H9 (cell line): Measurements from ENCODE around the gene ANKRD30A. TPM values are rescaled to one million over a fixed set of nuclear protein-coding genes. Genes with fewer than 3 reads are reported as not detected.
"Not testable (repeated sequence)": the region's sequence is repeated elsewhere in the genome, so short reads cannot be mapped to it uniquely, and the experiment has no call there.

ENCODE experiments used
- DNase-seq: peaks from one replicate; pipeline ENCODE4 v3.0.0-alpha.2; 2017
- H2AFZ ChIP-seq: one replicate; pipeline ENCODE4 v1.6.1; 2013; ENCODE audit warnings: mild to moderate bottlenecking, low read length, control low read depth, moderate library complexity
- H2AK5ac ChIP-seq: 2 replicates; pipeline ENCODE4 v1.6.1; 2013; ENCODE audit warnings: low read length, control low read depth, mixed read lengths; ENCODE audit not compliant: insufficient read length
- H2BK120ac ChIP-seq: one replicate; pipeline ENCODE4 v1.6.1; 2013; ENCODE audit warnings: low read depth, mild to moderate bottlenecking, low read length, control low read depth, inconsistent platforms; ENCODE audit not compliant: poor library complexity, severe bottlenecking
- H2BK12ac ChIP-seq: 2 replicates; pipeline ENCODE4 v1.6.1; 2013; ENCODE audit warnings: low read length, control low read depth, mixed read lengths, low read depth; ENCODE audit not compliant: insufficient read length
- H2BK15ac ChIP-seq: 2 replicates; pipeline ENCODE4 v1.6.1; 2013; ENCODE audit warnings: low read depth, low read length, control low read depth
- H2BK20ac ChIP-seq: one replicate; pipeline ENCODE4 v1.6.1; 2013; ENCODE audit warnings: low read depth, mild to moderate bottlenecking, low read length, control low read depth, inconsistent platforms; ENCODE audit not compliant: poor library complexity, severe bottlenecking
- H2BK5ac ChIP-seq: 2 replicates; pipeline ENCODE4 v1.6.1; 2013; ENCODE audit warnings: low read length, control low read depth, mixed read lengths; ENCODE audit not compliant: insufficient read length
- H3K14ac ChIP-seq: 2 replicates; pipeline ENCODE4 v1.6.1; 2013; ENCODE audit warnings: low read length, control low read depth; ENCODE audit not compliant: insufficient read depth
- H3K18ac ChIP-seq: 2 replicates; pipeline ENCODE4 v1.6.1; 2013; ENCODE audit warnings: low read depth, mild to moderate bottlenecking, mixed read lengths, low read length, control low read depth; ENCODE audit not compliant: insufficient read length
- H3K23ac ChIP-seq: 2 replicates; pipeline ENCODE4 v1.6.1; 2013; ENCODE audit warnings: low read length, control low read depth, mixed read lengths, low read depth; ENCODE audit not compliant: insufficient read length
- H3K23me2 ChIP-seq: 2 replicates; pipeline ENCODE4 v1.6.1; 2013; ENCODE audit warnings: low read depth, mild to moderate bottlenecking, mixed read lengths, low read length, control low read depth; ENCODE audit not compliant: insufficient read length, poor library complexity, severe bottlenecking
- H3K27ac ChIP-seq: 2 replicates; pipeline ENCODE4 v1.5.1; 2013; ENCODE audit warnings: low read length, control low read depth, mixed read lengths, low read depth; ENCODE audit not compliant: insufficient read length
- H3K27me3 ChIP-seq: 2 replicates; pipeline ENCODE4 v1.6.1; 2013; ENCODE audit warnings: low read length, control low read depth, inconsistent platforms; ENCODE audit not compliant: insufficient read depth
- H3K4ac ChIP-seq: 2 replicates; pipeline ENCODE4 v1.6.1; 2013; ENCODE audit warnings: low read depth, mild to moderate bottlenecking, control low read depth, inconsistent platforms, low read length, moderate library complexity
- H3K4me1 ChIP-seq: 2 replicates; pipeline ENCODE4 v1.6.1; 2013; ENCODE audit warnings: low read length, control low read depth, inconsistent platforms; ENCODE audit not compliant: insufficient read depth
- H3K4me2 ChIP-seq: 2 replicates; pipeline ENCODE4 v1.6.1; 2013; ENCODE audit warnings: low read length, control low read depth, mixed read lengths; ENCODE audit not compliant: insufficient read length, insufficient read depth
- H3K56ac ChIP-seq: 2 replicates; pipeline ENCODE4 v1.6.1; 2013; ENCODE audit warnings: low read depth, mild to moderate bottlenecking, mixed read lengths, low read length, control low read depth; ENCODE audit not compliant: insufficient read length
- H3K79me1 ChIP-seq: 2 replicates; pipeline ENCODE4 v1.6.1; 2013; ENCODE audit warnings: low read depth, mild to moderate bottlenecking, moderate library complexity, low read length, control low read depth, inconsistent platforms; ENCODE audit not compliant: insufficient read depth, poor library complexity, severe bottlenecking
- H3K79me2 ChIP-seq: 2 replicates; pipeline ENCODE4 v1.6.1; 2013; ENCODE audit warnings: low read length, control low read depth, inconsistent platforms; ENCODE audit not compliant: insufficient read depth
- H3K9ac ChIP-seq: 2 replicates; pipeline ENCODE4 v1.6.1; 2013; ENCODE audit warnings: low read length, control low read depth, mixed read lengths; ENCODE audit not compliant: insufficient read length; ENCODE audit errors: extremely low read depth
- H3K9me3 ChIP-seq: one replicate; pipeline ENCODE4 v1.6.1; 2013; ENCODE audit warnings: low read depth, low read length, inconsistent platforms; ENCODE audit not compliant: control insufficient read depth
- H3T11ph ChIP-seq: one replicate; pipeline ENCODE4 v1.6.1; 2013; ENCODE audit warnings: mild to moderate bottlenecking, low read length, control low read depth, inconsistent platforms
- H4K20me1 ChIP-seq: one replicate; pipeline ENCODE4 v1.6.1; 2013; ENCODE audit not compliant: control insufficient read depth, insufficient read length, insufficient read depth
- H4K5ac ChIP-seq: 2 replicates; pipeline ENCODE4 v1.6.1; 2013; ENCODE audit warnings: low read depth, mild to moderate bottlenecking, mixed read lengths, low read length, control low read depth; ENCODE audit not compliant: insufficient read length
- H4K8ac ChIP-seq: replicated peaks from 2 replicates; pipeline ENCODE4 v1.6.1; 2013; ENCODE audit warnings: low read length, control low read depth, mixed read lengths, low read depth; ENCODE audit not compliant: insufficient read length
- H4K91ac ChIP-seq: 2 replicates; pipeline ENCODE4 v1.6.1; 2013; ENCODE audit warnings: low read depth, mild to moderate bottlenecking, moderate library complexity, mixed read lengths, low read length, control low read depth; ENCODE audit not compliant: insufficient read length
- H3K27ac Mint-ChIP-seq, 3 experiments: 2 replicates in 2 of 3; 3 replicates in 1 of 3; pipeline ENCODE4 v1.8.0; 2020 to 2021; ENCODE audit warnings: mixed read lengths in 3 of 3, mild to moderate bottlenecking in 1 of 3, moderate library complexity in 1 of 3
- H3K27me3 Mint-ChIP-seq: 2 replicates; pipeline ENCODE4 v1.8.0; 2021; ENCODE audit warnings: low read depth, mild to moderate bottlenecking, moderate library complexity, mixed read lengths
- H3K36me3 Mint-ChIP-seq, 3 experiments: 2 replicates in 2 of 3; 3 replicates in 1 of 3; pipeline ENCODE4 v1.8.0; 2020 to 2021; ENCODE audit warnings: low read depth in 3 of 3, mixed read lengths in 3 of 3; ENCODE audit not compliant: insufficient read depth in 1 of 3
- H3K4me1 Mint-ChIP-seq, 2 experiments: 2 replicates each; pipeline ENCODE4 v1.8.0; 2020; ENCODE audit warnings: mixed read lengths in 2 of 2
- H3K4me3 Mint-ChIP-seq, 2 experiments: 2 replicates in 1 of 2; 3 replicates in 1 of 2; pipeline ENCODE4 v1.8.0; 2020 to 2021; ENCODE audit warnings: mild to moderate bottlenecking in 2 of 2, mixed read lengths in 2 of 2, moderate library complexity in 1 of 2
- H3K9me3 Mint-ChIP-seq, 2 experiments: 2 replicates in 1 of 2; 3 replicates in 1 of 2; pipeline ENCODE4 v1.8.0; 2020; ENCODE audit warnings: mild to moderate bottlenecking in 2 of 2, mixed read lengths in 2 of 2, moderate library complexity in 1 of 2
- CTCF ChIP-seq: fragments of 200-600 bp; sonication (generic); conservative IDR thresholded peaks from 3 replicates; pipeline ENCODE4 v1.8.0; 2021; ENCODE audit warnings: antibody characterized with exemption, mild to moderate bottlenecking
- WGBS: extraction: QIAGEN DNeasy Blood & Tissue Kit; methylation state at CpG from one replicate; pipeline ENCODE4 v1.1.7; 2013; ENCODE audit warnings: missing lambda C conversion rate, low lambda C conversion rate, mixed read lengths; ENCODE audit not compliant: insufficient read length; ENCODE audit errors: extremely low coverage; 5-methylcytosine and 5-hydroxymethylcytosine counted together
- total RNA-seq: library from RNA; stranded (reverse); gene quantifications from 2 replicates; pipeline ENCODE4 v1.2.1, GENCODE V29; 2021

The ANKRD30A gene
- total RNA-seq, 1 experiment from 2014 or later, result not detected

- Histone ChIP-seq H3K4me2 (no peak overlapping the region), H3K23me2 (no peaks in the 10 kb centered on the region), H3K4me1 (no peaks in the 10 kb centered on the region), H3K14ac (no peak overlapping the region), H3K18ac (no peak overlapping the region), H3K27ac (no peak overlapping the region), H2BK12ac (no peak overlapping the region), H3K4ac (no peak overlapping the region), H2BK5ac (no peak overlapping the region), H2AK5ac (no peak overlapping the region), H4K91ac (no peak overlapping the region), H3K9me3 (peaks cover 72% of the 10 kb centered on the region), H2BK20ac (no peak overlapping the region), H4K20me1 (no peaks in the 10 kb centered on the region), H4K5ac (no peak overlapping the region), H2BK120ac (no peak overlapping the region), H3K56ac (no peak overlapping the region), H3K79me1 (no peaks in the 10 kb centered on the region), H3K27me3 (no peaks in the 10 kb centered on the region), H3K23ac (no peak overlapping the region), H3T11ph (no peak overlapping the region), H2BK15ac (no peak overlapping the region), H4K8ac (no peak overlapping the region), H3K9ac (no peak overlapping the region), H2AFZ (no peak overlapping the region), H3K79me2 (no peaks in the 10 kb centered on the region)
- WGBS, result no CpG with 5 or more reads among the region's 2 CpGs
- Mint-ChIP-seq H3K36me3 (peaks cover 13 to 30% (median 23%) of the 10 kb centered on the region in 3 experiments; a peak in 6 of 7 replicates), H3K27me3 (no peaks in the 10 kb centered on the region; the same call in 1 of the 2 replicates), H3K4me3 (no peak overlapping the region), H3K9me3 (peaks cover 85 to 86% of the 10 kb centered on the region in 2 experiments), H3K27ac (no peak overlapping the region), H3K4me1 (no peaks in the 10 kb centered on the region)
- no peak for DNase-seq
- no peak for TF ChIP-seq CTCF
These were observed 121.2 kb downstream of the ANKRD30A start for GRCh38 chr10:37246637-37247036.

DNA sequence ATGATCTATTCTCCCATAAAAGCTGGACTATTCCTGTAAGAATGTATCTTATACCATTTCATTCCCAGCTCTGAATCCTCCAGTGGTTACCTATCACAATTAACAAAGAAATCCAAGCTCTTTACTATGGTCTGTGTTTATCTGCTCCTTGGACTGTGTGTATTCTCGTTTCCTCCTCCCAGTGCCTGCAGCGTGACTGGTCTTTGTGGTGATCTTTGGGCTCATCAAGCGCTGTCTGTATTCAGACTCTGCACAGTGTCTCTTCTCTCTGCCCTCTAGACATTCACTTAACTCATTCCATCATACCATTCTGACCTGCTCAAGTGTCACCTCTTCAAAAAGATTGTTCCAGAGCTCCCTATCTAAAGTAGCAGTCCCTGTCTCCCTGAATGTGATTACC lies 130.4 kb downstream of the ANKRD30A start:
- H3K79me2 ChIP-seq, H3K9ac ChIP-seq, H3K4me1 ChIP-seq, H3K27me3 Mint-ChIP-seq, H4K8ac ChIP-seq, H2BK120ac ChIP-seq, H2AK5ac ChIP-seq, H3K56ac ChIP-seq, H3K14ac ChIP-seq, H2AFZ ChIP-seq, H3K27me3 ChIP-seq, H3K4me1 Mint-ChIP-seq, H3K27ac ChIP-seq, H4K5ac ChIP-seq, H2BK5ac ChIP-seq, H2BK20ac ChIP-seq, H2BK12ac ChIP-seq, H3K23me2 ChIP-seq, H3K4ac ChIP-seq, H3K27ac Mint-ChIP-seq, DNase-seq, H4K20me1 ChIP-seq, H3K18ac ChIP-seq, H3T11ph ChIP-seq, H3K23ac ChIP-seq, H3K4me3 Mint-ChIP-seq, H4K91ac ChIP-seq, H2BK15ac ChIP-seq, H3K79me1 ChIP-seq, H3K4me2 ChIP-seq: not testable (repeated sequence)
- Mint-ChIP-seq H3K36me3 (peaks cover 0 to 29% (median 8%) of the 10 kb centered on the region in 3 experiments; a peak in 5 of 7 replicates), H3K9me3 (peaks cover 88 to 93% of the 10 kb centered on the region in 2 experiments)
- no CpG with 5 or more reads among the region's 3 CpGs for WGBS
- peaks cover 32% of the 10 kb centered on the region for H3K9me3 ChIP-seq
